Frontal cortex (tissue), 4 donors: Measurements from ENCODE around the gene NUAK1. TPM values are rescaled to one million over a fixed set of nuclear protein-coding genes. Genes with fewer than 3 reads are reported as not detected.

ENCODE experiments used
- DNase-seq, 2 donors: peaks; one replicate each; pipeline ENCODE4 v3.0.0; 2012; ENCODE audit warnings: low spot score in 2 of 2
- FAIRE-seq: peaks from 2 replicates; lab custom pipeline; 2012; peaks lifted over from hg19 to GRCh38; lab: Jason Lieb, UNC
- total RNA-seq: library from RNA; depleted of rRNA; stranded (reverse); fragments of >200 nt; gene quantifications from one replicate; pipeline ENCODE4 v1.2.3, GENCODE V29; 2014
- donor health status: control.
- donor health status: control.
- donor health status: control.

Gene NUAK1
- total RNA-seq, 1 donor from 2014 or later = 54.6 TPM

GRCh38 chr12:106072751-106073150 lies 66.0 kb downstream of the NUAK1 start:
- no peak for FAIRE-seq
- no peak for DNase-seq

DNA sequence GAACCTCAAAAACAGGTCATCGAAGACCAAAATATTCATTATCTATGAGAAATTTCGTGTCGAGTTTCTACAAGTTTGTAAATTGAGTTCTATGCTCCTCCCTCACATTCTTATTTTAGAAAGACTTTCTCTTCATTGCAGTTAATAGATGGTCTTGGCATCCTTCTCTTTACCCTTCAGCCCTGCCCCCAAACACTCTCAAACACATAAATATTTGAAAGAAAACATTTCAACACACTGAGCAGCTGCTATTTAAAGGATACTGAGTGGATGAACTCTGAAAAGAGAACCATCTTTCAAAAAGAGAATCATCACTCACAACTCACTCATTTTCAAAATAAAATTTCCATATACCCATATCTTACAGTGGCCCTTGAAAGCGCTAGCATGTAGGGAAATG lies 67.1 kb downstream of the NUAK1 start:
- FAIRE-seq = no peak
- no peak for DNase-seq

GRCh38 chr12:106070611-106071010 lies 68.1 kb downstream of the NUAK1 start:
- FAIRE-seq (no peak), DNase-seq (no peak)

- DNase-seq = no peak
- FAIRE-seq = no peak
These were observed 68.6 kb downstream of the NUAK1 start for GRCh38 chr12:106070147-106070546.

DNA sequence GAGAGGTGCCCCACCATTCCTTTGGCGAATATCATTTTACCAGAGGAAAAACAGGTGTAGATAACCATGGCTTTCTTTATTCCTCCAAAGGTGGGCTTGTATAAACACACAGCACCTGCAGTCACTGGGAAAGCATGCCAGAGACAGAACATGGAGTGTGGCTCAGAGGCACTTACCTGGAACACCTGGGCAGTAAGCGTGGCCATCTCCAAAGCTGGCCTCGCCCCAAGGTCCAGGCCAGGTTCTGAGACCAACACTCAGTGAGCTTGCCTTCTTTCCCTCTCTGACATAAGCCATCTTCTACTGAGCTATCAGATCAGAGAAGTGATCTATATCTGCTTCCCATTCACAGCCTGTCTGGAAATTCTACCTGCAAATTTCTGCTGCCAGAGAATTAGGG lies 70.5 kb downstream of the NUAK1 start:
- no peak for DNase-seq
- FAIRE-seq = no peak

DNA sequence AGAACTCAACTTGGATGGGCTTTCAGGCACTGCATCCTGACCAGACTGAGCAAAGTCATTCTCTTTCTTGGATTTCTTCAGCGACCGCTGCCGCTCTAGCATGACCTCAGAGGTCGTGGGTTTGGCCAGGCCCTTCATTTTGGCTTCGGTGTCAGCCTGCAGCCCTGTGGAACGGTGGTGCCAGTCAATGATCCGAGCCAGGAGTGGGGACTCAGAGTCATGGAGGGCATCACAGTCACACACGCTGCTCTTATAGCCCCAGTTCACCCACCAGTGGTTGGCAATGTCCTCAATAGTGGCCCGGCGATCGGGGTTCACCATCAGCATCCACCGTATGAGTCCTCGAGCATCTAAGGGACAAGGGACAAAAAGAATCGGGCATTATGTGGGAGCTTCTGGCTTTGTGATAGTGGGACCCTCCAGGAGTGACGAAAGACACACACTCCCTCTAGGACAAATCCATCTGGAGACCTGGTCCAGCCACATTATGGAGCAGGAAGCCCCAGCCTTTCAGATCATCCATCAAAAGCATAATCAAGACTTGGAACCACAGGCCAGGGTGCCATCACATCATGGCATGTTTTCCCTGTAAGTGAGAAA lies 71.0 kb downstream of the NUAK1 start:
- DNase-seq (no peak), FAIRE-seq (no peak)

DNA sequence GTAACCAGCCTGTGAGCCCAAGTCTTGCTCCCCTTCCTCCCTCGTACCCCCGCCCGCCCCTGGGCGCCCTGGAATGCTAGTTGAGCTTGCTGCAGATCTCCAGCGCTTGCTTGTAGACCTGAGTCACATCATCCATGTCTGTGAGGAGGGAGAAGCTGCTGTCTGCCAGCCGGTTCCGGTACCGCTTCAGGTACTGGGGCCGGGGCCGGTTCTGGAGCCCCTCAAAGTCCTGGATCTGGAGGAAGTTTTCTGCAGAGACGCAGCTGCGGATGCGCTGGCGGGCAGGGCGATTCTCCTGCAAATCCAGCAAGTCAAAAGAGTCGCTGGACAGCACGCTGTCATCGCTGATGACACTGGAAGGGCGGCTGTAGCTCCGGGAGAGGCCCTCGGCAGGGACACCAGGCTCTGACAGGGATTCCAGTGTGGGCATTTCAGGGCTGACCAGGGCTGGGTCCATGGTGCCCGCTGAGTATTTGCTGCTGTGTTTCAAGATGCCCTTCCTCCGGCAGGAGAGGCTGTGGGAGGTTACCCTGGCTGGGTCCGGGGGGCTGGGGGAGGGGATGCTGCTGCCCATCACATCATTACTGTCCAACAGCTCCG lies 71.9 kb downstream of the NUAK1 start:
- DNase-seq (no peak), FAIRE-seq (no peak)

- FAIRE-seq (no peak), DNase-seq (no peak)
These were observed 72.6 kb downstream of the NUAK1 start for GRCh38 chr12:106066051-106066705.

GRCh38 chr12:106065506-106065905 lies 73.2 kb downstream of the NUAK1 start:
- FAIRE-seq (no peak), DNase-seq (no peak)

DNA sequence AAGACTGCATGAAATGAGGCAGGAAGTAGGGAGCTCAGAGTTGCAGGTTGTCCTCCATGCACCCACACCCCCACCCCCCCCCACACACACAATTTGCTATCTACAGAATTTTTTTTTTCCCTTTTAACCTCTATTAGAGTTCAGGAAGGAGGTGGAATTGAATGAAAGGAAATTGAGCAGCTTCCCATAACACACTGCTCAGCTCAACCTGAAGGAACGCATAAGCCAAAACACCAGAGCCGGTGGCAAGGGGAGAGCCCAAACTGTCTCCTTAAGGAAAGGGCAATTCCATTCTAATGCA lies 74.1 kb downstream of the NUAK1 start:
- DNase-seq (no peak), FAIRE-seq (no peak)

- FAIRE-seq = no peak
- no peak for DNase-seq
These were observed 74.7 kb downstream of the NUAK1 start for GRCh38 chr12:106063826-106064720.

DNA sequence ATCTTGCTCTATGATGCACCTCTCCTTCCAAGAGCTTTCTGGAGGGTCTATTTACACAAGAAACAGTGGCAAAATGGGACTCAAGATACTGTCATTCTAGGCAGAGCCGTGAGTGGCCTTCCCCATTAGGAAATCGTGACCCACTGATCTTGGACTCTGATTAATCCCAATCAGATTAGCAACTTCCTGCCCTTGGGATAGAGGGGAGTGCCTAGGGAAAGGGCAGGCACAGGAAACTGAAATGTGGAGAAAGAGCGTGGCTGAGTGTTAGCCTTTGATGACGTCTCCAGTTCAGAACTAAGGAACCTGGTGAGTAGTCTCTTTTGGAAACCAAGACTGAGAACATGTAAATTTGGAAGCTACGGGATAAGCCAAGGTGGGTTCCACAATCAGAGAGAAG lies 76.1 kb downstream of the NUAK1 start:
- DNase-seq (no peak), FAIRE-seq (no peak)

GRCh38 chr12:106058256-106059182 lies 80.2 kb downstream of the NUAK1 start:
- FAIRE-seq = no peak
- no peak for DNase-seq

- DNase-seq = no peak
- no peak for FAIRE-seq
These were observed 84.7 kb downstream of the NUAK1 start for GRCh38 chr12:106054049-106054448.

GRCh38 chr12:106051853-106052531 lies 86.8 kb downstream of the NUAK1 start:
- no peak for DNase-seq
- no peak for FAIRE-seq

- no peak for FAIRE-seq
- no peak for DNase-seq
These were observed 89.2 kb downstream of the NUAK1 start for GRCh38 chr12:106049546-106049945.

- no peak for FAIRE-seq
These were observed 89.6 kb downstream of the NUAK1 start for GRCh38 chr12:106049105-106049504.

GRCh38 chr12:106048676-106049075 lies 90.1 kb downstream of the NUAK1 start:
- no peak for FAIRE-seq
- DNase-seq = no peak

More at GRCh38 chr12:106049105-106049504, 89.6 kb downstream of the NUAK1 start:
- DNase-seq = peak in 1 of 2 donors; percentile 10

DNA sequence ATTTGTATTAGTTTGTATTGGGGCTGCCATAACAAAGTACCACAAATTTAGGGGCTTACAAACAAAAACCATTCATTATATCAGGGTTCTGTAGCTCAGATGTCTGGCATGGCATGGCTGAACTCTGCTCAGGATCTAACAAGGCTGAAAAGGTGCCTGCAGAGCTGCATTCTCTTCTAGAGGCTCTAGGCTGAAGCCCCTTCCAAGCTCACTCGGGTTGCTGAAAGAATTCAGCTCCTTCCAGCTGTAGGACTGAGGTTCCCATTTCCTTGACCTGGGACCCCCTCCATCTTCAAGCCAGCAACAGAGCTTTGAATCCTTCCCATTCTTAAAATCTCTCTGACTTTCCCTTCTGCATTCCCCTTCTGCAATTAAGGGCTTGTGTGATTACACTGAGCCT lies 90.7 kb downstream of the NUAK1 start:
- FAIRE-seq (no peak), DNase-seq (no peak)
